Erythroblast (primary cell): ENCODE measurements around the gene ADGRA3.

Experiments used
- GATA1 ChIP-seq: IDR thresholded peaks from 2 replicates; pipeline ENCODE4 v1.6.1; 2011; ENCODE audit warnings: low read depth, mild to moderate bottlenecking, control low read depth, low read length, moderate library complexity
- POLR2A ChIP-seq: IDR thresholded peaks from 2 replicates; pipeline ENCODE4 v1.6.1; 2011; ENCODE audit warnings: mild to moderate bottlenecking, low read length

DNA sequence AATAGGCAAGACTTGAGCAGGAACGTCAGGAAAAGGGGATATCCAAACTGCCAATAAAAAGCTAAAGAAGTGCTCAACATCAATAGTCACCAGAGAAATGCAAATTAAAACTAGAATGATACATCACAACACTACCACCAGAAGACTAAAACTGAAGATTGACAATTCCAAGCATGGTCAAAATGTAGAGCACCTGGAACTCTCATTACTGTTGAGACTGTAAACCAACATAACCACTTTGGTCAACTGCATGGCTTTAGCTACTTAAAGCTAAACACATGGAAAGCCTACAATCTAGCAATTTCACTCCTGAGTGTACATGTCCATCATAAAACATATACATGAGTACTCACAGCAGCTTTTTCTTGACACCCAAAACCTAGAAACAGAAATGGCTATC is 107.4 kb downstream of the ADGRA3 start:
- no peak for TF ChIP-seq POLR2A
- no peak for TF ChIP-seq GATA1
